Activated B cell treated with CpG ODN at 0.5 μM for 24 hours (primary cell): ENCODE measurements around the gene EIF4E2. TPM values are rescaled to one million over a fixed set of nuclear protein-coding genes. Genes with fewer than 3 reads are reported as not detected.

ENCODE experiments used
- ATAC-seq: fragments of 200-7000 bp; cut with Tn5 transposase; one replicate; pipeline ENCODE4 v1.10.0; 2021; ENCODE audit warnings: low read depth, mild to moderate bottlenecking, moderate library complexity
- CTCF ChIA-PET: fragments of 350-600 bp; sonication (Branson Sonifier 250); formaldehyde crosslinking; loops from one replicate; lab custom pipeline; 2021; ENCODE audit warnings: antibody characterized with exemption; lab: Charles Lee
- POLR2A ChIA-PET: fragments of 350-600 bp; sonication (Branson Sonifier 250); formaldehyde crosslinking; loops from one replicate; lab custom pipeline; 2021; ENCODE audit warnings: antibody characterized with exemption; lab: Charles Lee
- DNase-seq: peaks from one replicate; pipeline ENCODE4 v3.0.0; 2022
- H3K27ac Mint-ChIP-seq: one replicate; pipeline ENCODE4 v1.8.0; 2020; ENCODE audit warnings: mixed read lengths
- H3K27me3 Mint-ChIP-seq: one replicate; pipeline ENCODE4 v1.8.0; 2021; ENCODE audit warnings: mixed read lengths
- H3K36me3 Mint-ChIP-seq: one replicate; pipeline ENCODE4 v1.8.0; 2021; ENCODE audit warnings: low read depth, mixed read lengths
- H3K4me1 Mint-ChIP-seq: one replicate; pipeline ENCODE4 v1.8.0; 2021; ENCODE audit warnings: mixed read lengths
- H3K4me3 Mint-ChIP-seq: one replicate; pipeline ENCODE4 v1.8.0; 2020; ENCODE audit warnings: mild to moderate bottlenecking, mixed read lengths
- H3K9me3 Mint-ChIP-seq: one replicate; pipeline ENCODE4 v1.8.0; 2020; ENCODE audit warnings: mixed read lengths
- CTCF ChIP-seq: fragments of 200-600 bp; IDR thresholded peaks from one replicate; pipeline ENCODE4 v1.8.0; 2022; ENCODE audit warnings: antibody characterized with exemption, mild to moderate bottlenecking
- intact Hi-C: fragments of 100-400 bp; cut with micrococcal nuclease; formaldehyde crosslinking; loops from one replicate; pipeline ENCODE4 v1.15.1; 2024
- total RNA-seq: library from RNA; stranded (reverse); gene quantifications from 2 replicates; pipeline ENCODE4 v1.2.3, GENCODE V29; 2022

EIF4E2 gene
- total RNA-seq, 1 donor from 2014 or later = 63.2 TPM

- no peaks in the 10 kb centered on the region for H3K27me3 Mint-ChIP-seq
- intact Hi-C loops = no loop called here
- no peaks in the 10 kb centered on the region for H3K4me1 Mint-ChIP-seq
- CTCF ChIA-PET = no interaction called here
- no peak for TF ChIP-seq CTCF
- H3K4me3 Mint-ChIP-seq = no peak overlapping the region
- no peaks in the 10 kb centered on the region for H3K9me3 Mint-ChIP-seq
- H3K27ac Mint-ChIP-seq = no peak overlapping the region
- ATAC-seq (no peak), DNase-seq (no peak)
- H3K36me3 Mint-ChIP-seq = peaks cover 94% of the 10 kb centered on the region
- POLR2A ChIA-PET = no interaction called here
Observed at GRCh38 chr2:232571026-232571474, 20.6 kb downstream of the EIF4E2 start.

- Mint-ChIP-seq H3K9me3 (no peaks in the 10 kb centered on the region), H3K4me3 (no peak overlapping the region), H3K27me3 (no peaks in the 10 kb centered on the region), H3K27ac (no peak overlapping the region), H3K36me3 (peaks cover 92% of the 10 kb centered on the region), H3K4me1 (no peaks in the 10 kb centered on the region)
- ChIA-PET CTCF (no interaction called here), POLR2A (no interaction called here)
- intact Hi-C loops = no loop called here
- TF ChIP-seq CTCF = no peak
- DNase-seq = no peak
- no peak for ATAC-seq
Observed at GRCh38 chr2:232573042-232573441, 22.6 kb downstream of the EIF4E2 start.

- Mint-ChIP-seq H3K9me3 (no peaks in the 10 kb centered on the region), H3K4me1 (no peaks in the 10 kb centered on the region), H3K4me3 (no peak overlapping the region), H3K27ac (no peak overlapping the region), H3K27me3 (no peaks in the 10 kb centered on the region), H3K36me3 (peaks cover 88% of the 10 kb centered on the region)
- no peak for DNase-seq
- no peak for TF ChIP-seq CTCF
- no peak for ATAC-seq
- POLR2A ChIA-PET = no interaction called here
- CTCF ChIA-PET = no interaction called here
- intact Hi-C loops = no loop called here
Observed at GRCh38 chr2:232573771-232574435, 23.4 kb downstream of the EIF4E2 start.

GRCh38 chr2:232574674-232575403 lies 24.4 kb downstream of the EIF4E2 start:
- H3K4me1 Mint-ChIP-seq = no peaks in the 10 kb centered on the region

More at GRCh38 chr2:232574674-232575403, 24.4 kb downstream of the EIF4E2 start:
- DNase-seq (no peak), ATAC-seq (no peak)
- no peak for TF ChIP-seq CTCF
- Mint-ChIP-seq H3K27ac (no peak overlapping the region), H3K4me3 (no peak overlapping the region), H3K36me3 (peaks cover 81% of the 10 kb centered on the region), H3K27me3 (no peaks in the 10 kb centered on the region), H3K9me3 (no peaks in the 10 kb centered on the region)
- intact Hi-C loops = no loop called here
- ChIA-PET CTCF (no interaction called here), POLR2A (no interaction called here)
